Measurements from ENCODE around the gene RETREG1.

The RETREG1 gene

DNA sequence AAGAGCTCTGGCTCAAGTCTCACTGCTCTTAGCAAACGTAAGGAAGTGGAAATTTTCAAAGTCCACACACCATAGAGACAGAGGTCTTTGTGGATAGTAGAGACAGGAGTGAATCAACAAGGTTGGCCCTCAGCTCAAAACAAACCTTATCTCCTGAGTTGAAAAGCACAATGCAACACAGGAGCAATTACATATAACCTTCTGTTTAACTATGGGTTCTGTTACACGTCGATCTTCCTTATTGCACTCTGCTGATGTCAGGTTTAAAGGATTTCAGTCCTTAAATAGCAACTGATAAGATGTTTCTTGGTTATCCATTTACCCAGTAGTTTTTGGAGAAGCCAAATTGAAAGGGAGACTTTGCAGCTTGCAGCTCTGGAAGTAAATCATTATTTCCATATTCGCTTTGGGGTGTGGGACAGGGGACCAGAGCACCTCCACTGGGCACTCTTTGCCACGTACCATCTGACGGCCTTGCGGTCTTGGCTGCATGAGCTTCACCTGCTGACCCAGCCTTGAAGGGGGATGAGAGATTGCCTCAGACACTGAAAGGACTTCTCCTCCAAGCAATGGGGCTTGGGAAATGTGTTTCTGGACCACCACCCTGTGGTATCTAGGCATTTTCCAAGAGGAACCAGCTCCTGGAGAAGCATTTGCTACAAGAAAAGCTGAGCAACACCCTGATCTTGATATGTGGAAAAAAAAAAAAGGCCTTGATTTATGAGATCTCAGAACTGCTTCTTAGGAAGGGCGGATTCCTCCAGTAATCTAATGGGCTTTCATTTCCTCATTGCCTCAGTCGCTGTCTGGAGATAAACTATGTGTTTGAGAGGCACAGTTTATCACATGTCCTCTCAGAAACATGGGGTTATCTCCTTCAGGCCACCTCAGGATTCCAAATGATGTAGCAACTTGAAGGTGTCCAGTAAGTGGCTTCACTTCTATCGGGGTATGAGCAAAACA lies 95.0 kb downstream of the RETREG1 start:
- no peak for DNase-seq

- DNase-seq, result no peak
These were observed 96.0 kb downstream of the RETREG1 start for GRCh38 chr5:16520841-16521240.

DNA sequence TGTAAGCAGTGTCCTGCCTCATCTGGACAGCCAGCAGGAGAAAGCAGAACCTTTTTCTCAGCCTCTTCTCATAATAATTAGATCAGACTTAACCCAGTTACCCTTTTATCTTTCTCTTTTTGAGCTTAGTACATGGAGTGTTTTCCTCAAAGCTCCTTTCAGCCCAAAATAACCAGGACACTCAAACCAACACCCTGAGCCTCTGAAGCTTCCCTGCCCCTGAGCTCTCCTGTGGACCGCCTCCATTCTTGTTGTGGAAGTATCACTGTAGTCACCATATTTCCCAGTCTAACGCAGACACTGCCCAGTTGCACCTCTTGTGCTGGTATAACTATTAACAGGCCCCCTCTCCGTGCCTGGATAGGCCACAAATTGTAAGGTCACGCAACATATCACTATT lies 97.4 kb downstream of the RETREG1 start:
- DNase-seq, result no peak

DNA sequence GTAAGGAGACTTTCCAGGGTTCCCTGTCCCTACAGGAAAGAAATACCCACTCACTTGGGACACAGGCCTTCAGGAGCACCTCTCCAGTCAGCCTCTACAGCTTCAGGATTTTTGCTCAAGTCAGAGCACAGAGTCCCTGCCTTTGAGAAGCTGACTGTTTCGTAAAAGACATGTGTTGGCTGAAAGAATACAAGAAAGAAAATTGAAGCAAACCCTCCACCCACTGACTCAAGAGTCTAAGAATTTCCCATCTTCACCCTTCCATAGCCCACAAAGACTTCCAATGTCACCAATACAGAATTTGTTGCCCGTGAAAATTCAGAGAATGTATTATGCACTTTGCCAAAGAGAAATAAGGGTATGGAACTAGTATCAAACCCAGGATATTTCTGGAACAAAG lies 98.2 kb downstream of the RETREG1 start:
- no peak for DNase-seq

- DNase-seq, result no peak
These were observed 101.3 kb downstream of the RETREG1 start for GRCh38 chr5:16515532-16515931.

- DNase-seq, result no peak
These were observed 106.7 kb downstream of the RETREG1 start for GRCh38 chr5:16510098-16510497.

DNA sequence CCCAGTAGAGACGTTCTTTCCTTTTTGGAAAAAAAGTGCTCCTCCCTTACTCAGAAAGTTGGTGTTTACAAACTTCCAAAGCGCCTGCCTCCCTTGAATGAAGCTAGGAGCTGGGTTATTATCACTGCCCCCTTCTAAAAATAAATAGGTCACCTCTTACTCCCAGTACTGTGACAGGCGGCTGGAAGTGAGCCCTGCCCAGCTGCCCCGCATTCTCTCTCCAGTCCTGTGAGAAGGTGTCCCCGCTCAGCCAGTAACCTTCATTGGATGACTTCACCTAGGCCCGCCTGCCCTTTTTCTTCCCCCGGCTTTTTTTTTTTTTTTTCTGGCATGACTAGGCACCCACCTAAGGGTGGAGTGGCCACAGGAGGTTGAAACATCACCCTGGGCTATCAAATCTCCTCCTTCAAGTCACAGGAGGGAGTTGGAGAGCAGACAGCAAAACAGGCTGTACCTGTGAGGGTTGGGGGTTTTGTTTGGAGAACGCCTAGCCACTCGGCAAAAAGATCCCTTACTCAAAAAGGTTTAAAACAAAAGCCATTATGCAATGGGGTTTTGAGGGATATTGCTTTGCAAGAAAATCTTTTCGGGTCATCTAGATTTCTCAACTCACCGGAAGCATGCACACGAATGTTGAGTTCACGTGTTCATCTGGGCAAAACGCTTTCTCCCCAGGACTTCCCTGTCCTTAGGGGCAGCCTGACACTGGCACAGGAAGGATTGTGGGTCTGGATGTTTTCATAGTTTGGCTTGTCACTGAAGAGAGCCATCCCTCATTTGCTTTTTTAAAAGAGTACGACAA lies 107.9 kb downstream of the RETREG1 start:
- DNase-seq, result no peak

DNA sequence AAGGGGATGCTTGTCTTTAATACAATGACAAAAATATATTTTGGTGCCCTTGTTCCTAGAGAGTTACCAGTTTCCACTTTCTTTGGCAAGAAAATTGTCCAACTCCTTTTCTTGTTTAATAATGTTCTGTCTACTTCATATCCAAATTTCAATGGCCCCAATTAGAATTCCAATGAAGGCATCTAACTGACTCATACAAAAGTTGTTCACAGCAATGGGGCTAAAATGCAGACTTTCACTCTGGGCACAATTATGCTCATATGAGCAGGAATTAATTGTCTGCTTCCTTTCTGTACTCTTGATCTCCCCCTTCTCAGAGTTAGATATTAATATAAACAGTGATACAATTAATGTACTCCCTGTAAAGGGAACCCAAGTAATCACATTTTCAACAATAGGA lies 109.1 kb downstream of the RETREG1 start:
- DNase-seq, result no peak

GRCh38 chr5:16505904-16506303 lies 110.9 kb downstream of the RETREG1 start:
- DNase-seq, result no peak

DNA sequence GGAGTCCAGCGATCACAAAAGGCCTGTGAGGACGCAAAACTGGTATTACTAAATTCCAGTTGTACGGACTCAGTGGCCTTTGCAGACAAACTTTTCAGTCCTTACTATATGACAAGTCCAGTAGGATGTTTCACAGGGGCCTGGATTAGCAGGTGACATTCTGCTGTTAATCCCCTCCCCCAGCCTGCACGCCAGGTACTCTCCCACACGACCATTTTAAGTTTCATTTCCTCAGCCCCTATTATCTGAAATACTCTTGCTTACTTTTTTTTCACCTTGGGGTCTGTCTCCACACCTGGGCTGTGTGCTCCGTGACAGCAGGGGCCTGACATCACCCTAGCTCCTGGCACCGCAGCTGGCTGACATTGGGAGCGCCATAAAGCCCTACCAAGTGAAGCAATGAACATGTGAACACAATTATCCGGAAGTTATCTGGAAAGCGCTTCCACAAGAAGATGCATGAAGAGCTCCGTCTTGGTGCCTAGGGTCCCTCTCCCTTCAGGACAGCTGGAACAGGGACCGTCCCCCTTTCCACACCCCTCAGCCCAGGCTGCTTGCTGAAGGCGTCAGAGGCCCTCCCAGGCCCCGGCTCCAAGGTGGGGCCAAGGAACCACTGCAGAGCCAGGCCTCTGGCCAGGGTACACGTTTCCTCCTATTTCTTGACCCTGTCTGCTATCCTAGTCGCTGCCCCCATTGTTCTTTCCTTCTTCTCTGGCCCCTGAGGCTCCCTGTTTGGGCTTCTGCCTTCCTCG lies 111.5 kb downstream of the RETREG1 start:
- no peak for DNase-seq

GRCh38 chr5:16504571-16504970 lies 112.2 kb downstream of the RETREG1 start:
- no peak for DNase-seq

- DNase-seq, result no peak
These were observed 113.9 kb downstream of the RETREG1 start for GRCh38 chr5:16502866-16503265.

DNA sequence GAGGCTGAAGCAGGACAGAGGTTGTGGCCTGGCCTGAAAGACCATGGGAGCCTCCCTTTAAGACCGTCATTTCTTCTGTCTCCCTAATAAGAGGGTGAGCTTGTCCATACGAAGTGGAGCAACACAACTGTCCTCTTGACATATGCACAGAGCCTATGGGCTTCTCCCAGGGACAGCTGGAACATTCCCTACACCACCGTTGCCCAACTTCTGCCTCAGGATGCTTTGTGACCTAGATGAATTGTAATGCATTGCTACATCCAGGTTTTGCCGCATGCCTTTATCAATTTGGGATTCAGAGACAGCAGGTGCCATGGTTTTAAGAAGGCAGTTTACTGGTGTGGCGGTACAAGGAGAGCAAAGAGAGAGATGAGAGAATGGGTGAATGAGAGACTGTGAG lies 116.8 kb downstream of the RETREG1 start:
- no peak for DNase-seq

- no peak for DNase-seq
These were observed 119.3 kb downstream of the RETREG1 start for GRCh38 chr5:16497546-16497945.

GRCh38 chr5:16493261-16493660 lies 123.5 kb downstream of the RETREG1 start:
- no peak for DNase-seq

- no peak for DNase-seq
These were observed 124.2 kb downstream of the RETREG1 start for GRCh38 chr5:16492398-16493140.

DNA sequence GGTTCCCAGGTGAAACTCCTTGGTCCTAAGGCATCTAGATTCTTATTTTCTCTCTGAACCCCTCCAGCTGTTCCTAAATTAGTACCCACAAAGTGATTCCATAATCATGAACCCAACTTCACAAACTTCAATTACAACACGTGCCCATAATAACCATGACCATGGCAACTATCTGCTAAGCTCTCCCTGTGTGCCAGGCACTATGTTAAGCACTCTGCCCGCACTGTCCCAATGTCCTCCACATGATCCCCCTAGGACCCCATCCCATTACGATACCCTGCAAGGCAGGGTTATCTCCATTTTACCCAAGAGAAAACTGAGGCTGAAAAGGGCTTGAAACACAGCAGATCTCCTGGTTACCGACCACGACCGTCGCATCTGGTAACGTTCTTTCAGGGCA lies 125.9 kb downstream of the RETREG1 start:
- no peak for DNase-seq

GRCh38 chr5:16489322-16489791 lies 127.4 kb downstream of the RETREG1 start:
- peak; percentile 20 for DNase-seq

GRCh38 chr5:16487456-16487855 lies 129.3 kb downstream of the RETREG1 start:
- no peak for DNase-seq

DNA sequence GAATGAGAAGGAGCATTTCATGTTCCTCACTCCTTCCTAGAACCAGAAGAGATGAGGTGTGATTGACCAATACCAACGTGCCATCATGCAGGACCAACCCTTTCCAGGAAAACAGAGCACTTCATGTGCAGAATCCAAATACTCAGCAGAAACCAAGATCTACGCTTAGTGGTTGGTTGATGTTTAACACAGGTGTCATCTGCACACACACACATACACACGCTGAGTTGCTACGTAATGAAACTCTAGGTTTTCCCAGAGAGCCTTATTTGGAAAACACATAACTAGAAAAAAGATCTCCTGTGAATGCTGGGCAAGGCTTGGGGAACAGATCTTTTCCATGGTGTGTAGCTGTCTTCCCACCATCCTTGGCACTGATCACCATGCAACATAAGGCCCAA lies 130.1 kb downstream of the RETREG1 start:
- peak; percentile 1 for DNase-seq

GRCh38 chr5:16485656-16486055 lies 131.1 kb downstream of the RETREG1 start:
- no peak for DNase-seq

DNA sequence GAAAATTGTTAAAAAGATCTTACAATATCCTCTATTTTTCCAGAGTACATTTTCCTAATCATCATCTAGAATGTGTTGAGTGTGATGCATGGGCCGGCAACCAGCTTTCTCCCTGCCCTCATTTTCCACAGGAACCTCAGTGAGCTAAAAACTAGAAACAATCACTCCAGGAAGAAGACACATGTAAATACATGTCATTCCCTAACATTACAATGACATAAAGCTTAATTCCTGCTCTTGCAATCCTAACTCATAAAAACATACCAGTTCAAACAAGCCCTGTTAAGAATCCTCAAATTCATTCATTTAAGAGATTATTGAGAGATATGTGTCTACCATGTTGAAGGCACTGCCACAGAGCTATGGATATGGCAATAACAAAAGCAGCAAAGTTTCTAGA lies 132.7 kb downstream of the RETREG1 start:
- no peak for DNase-seq

Data from activated CD4-positive, alpha-beta T cell treated with anti-CD3 and anti-CD28 coated beads, Interleukin-10, Interleukin-2, amounts not matched to agents 100 ng/mL and 50 ng/mL, durations not matched to agents 16 hours and 8 hours (primary cell).